NCI-H128 (cell line): ENCODE measurements around the gene RACGAP1.
"Not testable (repeated sequence)": the region's sequence is repeated elsewhere in the genome, so short reads cannot be mapped to it uniquely, and the experiment has no call there.

Experiments
- DNase-seq: peaks from one replicate; lab custom pipeline; 2025; ENCODE audit not compliant: unreplicated experiment; lab: John Stamatoyannopoulos, UW

RACGAP1 gene

GRCh38 chr12:50032854-50033581 lies 7.7 kb upstream of the RACGAP1 start:
- no peak for DNase-seq

GRCh38 chr12:50032515-50032853 lies 7.2 kb upstream of the RACGAP1 start:
- no peak for DNase-seq

- DNase-seq, result not testable (repeated sequence)
These were observed 5.2 kb upstream of the RACGAP1 start for GRCh38 chr12:50030449-50030848.

GRCh38 chr12:50026691-50027090 lies 1.4 kb upstream of the RACGAP1 start:
- DNase-seq, result no peak

DNA sequence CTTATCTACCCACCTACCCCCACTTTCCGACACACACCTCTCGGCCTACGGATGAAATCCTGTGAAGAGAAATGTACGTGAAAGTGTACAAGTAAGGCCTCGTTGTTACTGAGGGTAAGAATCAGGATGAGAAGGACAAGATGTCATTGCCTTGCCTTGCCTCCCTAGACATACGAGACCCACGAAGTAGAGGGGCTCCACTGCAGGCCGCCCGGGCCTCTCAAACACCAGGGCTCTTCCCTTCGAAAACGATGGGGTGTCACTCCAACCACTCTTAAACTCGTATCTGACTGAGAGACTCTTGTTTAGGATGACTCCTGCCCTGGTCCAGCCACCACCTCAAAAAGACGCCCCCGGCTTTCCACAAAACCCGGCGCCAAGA lies 498 bp downstream of the RACGAP1 start:
- DNase-seq, result no peak

- DNase-seq, result no peak
These were observed 1.1 kb downstream of the RACGAP1 start for GRCh38 chr12:50024227-50024626.

GRCh38 chr12:50022903-50023302 lies 2.4 kb downstream of the RACGAP1 start:
- no peak for DNase-seq

DNA sequence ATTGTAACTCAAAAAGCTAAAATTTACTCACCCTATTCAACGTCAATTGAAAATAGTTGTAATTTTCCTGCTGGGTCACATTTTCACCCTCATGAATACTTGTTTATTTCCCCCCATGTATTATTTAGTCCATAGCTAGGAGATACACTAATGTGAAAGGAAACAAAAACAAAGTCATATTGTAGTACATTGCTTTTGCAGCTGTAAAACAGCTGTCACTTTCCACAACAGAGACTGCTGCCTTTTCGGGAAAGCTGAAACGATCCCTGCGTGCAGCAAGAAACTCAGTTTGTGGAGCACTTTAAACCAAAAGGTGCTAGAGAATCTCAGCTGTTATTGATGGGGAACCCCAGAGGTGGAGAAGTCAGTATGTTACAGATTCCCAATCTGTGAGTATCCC lies 4.3 kb downstream of the RACGAP1 start:
- no peak for DNase-seq

DNA sequence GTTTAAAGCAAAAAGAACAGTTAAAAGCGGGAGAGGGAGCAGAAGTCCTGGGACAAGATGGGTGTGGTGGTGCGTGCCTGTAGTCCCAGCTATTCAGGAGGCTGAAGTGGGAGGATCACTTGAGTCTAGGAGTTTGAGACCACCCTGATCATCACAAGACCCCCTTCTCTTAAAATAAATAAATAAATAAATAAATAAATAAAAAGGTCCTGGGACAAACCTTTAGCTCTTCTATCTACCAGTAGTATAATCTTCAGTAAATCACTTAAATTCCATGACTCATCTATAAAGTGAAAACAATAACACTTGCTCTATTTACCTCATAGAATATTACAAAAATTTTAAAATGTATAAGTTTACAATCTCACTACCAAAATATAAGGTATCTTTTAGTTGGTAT lies 5.8 kb downstream of the RACGAP1 start:
- no peak for DNase-seq

DNA sequence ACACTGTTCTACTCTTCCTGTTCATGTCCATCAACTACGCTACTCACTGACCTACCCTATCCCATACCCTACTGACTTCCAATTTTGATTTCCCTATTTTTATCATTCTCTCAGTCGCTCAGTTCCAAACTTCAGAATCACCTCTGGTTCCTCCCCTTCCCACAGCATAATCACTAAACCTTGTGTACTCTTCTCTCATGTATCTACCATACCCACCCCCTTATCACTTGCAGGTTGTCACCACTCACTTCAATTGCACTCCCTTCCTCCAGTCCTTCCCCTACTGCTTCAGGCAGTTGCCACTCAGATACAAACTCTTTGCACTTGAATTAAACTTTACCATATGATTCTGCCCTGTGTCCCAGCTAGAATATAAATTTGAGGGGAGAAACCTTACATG lies 6.3 kb downstream of the RACGAP1 start:
- DNase-seq, result no peak

DNA sequence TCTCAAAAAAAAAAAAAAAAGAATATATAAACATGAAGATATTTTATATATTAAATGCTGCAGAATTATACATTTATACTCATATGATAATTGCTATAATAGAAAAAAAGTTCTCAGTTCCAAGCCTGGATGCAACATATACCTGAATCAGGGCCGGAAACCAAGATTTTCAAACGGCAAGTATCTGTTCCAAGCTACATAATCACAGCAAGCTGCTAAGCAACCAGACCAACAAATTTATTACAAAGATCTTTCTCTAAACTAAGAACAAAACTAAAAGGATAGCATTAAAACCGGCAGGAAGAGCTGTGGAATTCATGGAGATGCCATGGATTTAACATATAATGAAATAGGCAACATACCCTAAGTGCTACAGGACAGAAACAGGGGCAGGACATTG lies 7.1 kb downstream of the RACGAP1 start:
- DNase-seq, result no peak

DNA sequence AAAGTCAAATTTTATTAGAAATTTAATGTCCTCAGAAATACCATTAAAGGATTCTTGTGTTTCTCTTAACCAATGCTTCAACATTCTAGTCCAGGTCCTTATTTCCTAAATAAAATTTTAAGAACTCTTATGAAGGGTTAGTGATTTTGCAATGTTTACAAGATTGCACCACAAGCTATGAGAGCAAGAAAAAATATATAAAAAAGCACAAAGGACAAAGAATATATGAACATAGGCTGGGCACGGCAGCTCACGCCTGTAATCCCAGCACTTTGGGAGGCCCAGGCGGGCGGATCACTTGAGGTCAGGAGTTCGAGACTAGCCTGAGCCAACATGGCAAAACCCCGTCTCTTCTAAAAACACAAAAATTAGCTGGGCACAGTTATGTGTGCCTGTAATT lies 7.7 kb downstream of the RACGAP1 start:
- no peak for DNase-seq

- DNase-seq, result no peak
These were observed 8.5 kb downstream of the RACGAP1 start for GRCh38 chr12:50016501-50017475.

- no peak for DNase-seq
These were observed 11.0 kb downstream of the RACGAP1 start for GRCh38 chr12:50014342-50014741.

GRCh38 chr12:50013361-50014147 lies 11.7 kb downstream of the RACGAP1 start:
- DNase-seq, result no peak

- DNase-seq, result no peak
These were observed 18.4 kb downstream of the RACGAP1 start for GRCh38 chr12:50006754-50007442.

- DNase-seq, result no peak
These were observed 19.0 kb downstream of the RACGAP1 start for GRCh38 chr12:50006280-50006679.

- no peak for DNase-seq
These were observed 20.1 kb downstream of the RACGAP1 start for GRCh38 chr12:50005175-50005574.

DNA sequence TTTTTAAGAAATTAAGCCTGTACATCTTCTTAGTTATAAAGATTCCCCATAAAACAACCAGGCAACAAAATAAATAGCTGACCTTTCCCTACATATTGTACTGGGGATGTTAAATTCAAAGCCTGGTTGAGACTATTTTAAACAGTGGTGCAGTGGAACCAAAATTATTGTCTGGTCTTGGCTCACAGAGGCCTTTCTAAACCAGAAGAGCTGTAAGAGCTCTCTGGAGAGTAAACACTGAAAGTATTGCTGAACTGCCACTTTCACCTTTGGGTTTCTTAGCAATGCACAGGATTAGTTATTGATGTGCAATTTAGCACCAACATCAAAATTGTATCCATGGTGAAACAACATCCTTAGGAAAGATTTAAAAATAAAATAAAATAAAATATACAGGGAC lies 20.6 kb downstream of the RACGAP1 start:
- no peak for DNase-seq

DNA sequence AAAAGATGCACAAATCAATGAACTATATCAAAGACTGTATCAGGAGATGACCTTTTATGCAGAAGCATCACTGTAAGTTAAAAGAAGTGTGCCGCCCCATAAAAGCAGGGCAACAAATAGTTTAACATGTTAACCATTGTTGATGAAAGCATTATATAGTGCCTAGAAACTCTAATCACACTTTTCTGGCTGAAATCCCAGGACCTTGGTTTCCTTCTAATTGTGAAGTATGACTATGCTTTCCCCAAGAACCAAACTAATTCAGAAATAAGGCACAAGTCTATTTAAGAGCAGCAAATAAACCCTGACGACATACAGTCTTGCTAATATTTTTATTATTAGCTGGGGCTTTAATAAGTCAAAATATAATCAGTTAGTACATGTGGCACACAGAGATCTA lies 21.7 kb downstream of the RACGAP1 start:
- no peak for DNase-seq

DNA sequence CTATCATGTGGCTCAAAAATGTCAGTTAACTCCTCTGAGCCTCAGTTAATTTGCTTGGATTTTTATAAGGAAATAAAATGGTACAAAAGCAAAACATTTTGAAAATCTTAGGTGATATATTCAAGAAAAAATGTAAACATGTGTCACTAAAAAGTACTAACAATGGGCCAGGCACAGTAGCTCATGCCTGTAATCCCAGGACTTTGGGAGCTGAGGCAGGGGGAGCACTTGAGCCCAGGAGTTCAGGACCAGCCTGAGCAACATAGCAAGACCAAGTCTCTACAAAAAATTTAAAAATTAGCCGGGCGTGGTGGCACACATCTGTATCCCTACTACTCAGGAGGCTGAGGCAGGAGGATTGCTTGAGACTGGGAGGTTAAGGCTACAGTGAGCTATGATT lies 26.8 kb downstream of the RACGAP1 start:
- no peak for DNase-seq
